Activated T-helper 2 cell treated with anti-CD3 and anti-CD28 coated beads, Interferon-gamma antibody, Interleukin-2, Interleukin-4, amounts not matched to agents 10 μg/mL and 5 μg/mL and 100 μg/mL, durations not matched to agents 14 hours and 24 hours and 36 hours (primary cell): ENCODE data around the gene XYLT1. TPM values are rescaled to one million over a fixed set of nuclear protein-coding genes. Genes with fewer than 3 reads are reported as not detected.

Source experiments
- DNase-seq: peaks from one replicate; pipeline ENCODE4 v3.0.0; 2021; ENCODE audit warnings: low spot score
- H3K27ac Mint-ChIP-seq: one replicate; pipeline ENCODE4 v1.8.0; 2021; ENCODE audit warnings: mixed read lengths
- H3K27me3 Mint-ChIP-seq: one replicate; pipeline ENCODE4 v1.8.0; 2021; ENCODE audit warnings: low read depth, mixed read lengths
- H3K36me3 Mint-ChIP-seq: one replicate; pipeline ENCODE4 v1.8.0; 2021; ENCODE audit warnings: low read depth, mixed read lengths
- H3K4me1 Mint-ChIP-seq: one replicate; pipeline ENCODE4 v1.8.0; 2021; ENCODE audit warnings: low read depth, mixed read lengths
- H3K4me3 Mint-ChIP-seq: one replicate; pipeline ENCODE4 v1.8.0; 2021; ENCODE audit warnings: low read depth, mild to moderate bottlenecking, moderate library complexity, mixed read lengths
- H3K9me3 Mint-ChIP-seq: one replicate; pipeline ENCODE4 v1.8.0; 2021; ENCODE audit warnings: mixed read lengths
- intact Hi-C: fragments of 100-400 bp; cut with micrococcal nuclease; formaldehyde crosslinking; loops from one replicate; pipeline ENCODE4 v1.15.1; 2023
- total RNA-seq: library from RNA; stranded (reverse); gene quantifications from 2 replicates; pipeline ENCODE4 v1.2.3, GENCODE V29; 2022

Gene XYLT1
- total RNA-seq, 1 donor from 2014 or later, result 18.9 TPM

DNA sequence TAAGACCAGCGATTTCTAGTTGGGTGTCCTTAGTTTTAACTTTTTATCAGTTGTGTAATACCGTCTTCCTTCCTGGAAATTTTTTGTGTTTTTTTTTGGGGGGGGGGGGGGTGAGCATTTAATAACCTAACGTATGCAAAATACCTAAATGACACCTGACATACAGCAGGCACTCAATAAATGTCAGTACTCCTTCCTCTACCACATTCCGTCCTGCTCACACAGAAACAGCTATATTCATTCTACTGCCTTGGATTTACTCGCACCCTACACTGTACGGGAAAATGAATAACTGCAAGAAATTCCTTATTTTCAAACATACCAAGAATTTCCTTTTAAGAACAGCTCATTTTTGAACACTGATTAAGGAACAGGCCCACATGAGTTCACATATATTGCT is 5.3 kb downstream of the XYLT1 start:
- no peak for DNase-seq
- H3K4me1 Mint-ChIP-seq, result peaks cover 68% of the 10 kb centered on the region
- H3K4me3 Mint-ChIP-seq, result no peak overlapping the region
- peaks cover 66% of the 10 kb centered on the region for H3K36me3 Mint-ChIP-seq
- no peaks in the 10 kb centered on the region for H3K27me3 Mint-ChIP-seq
- no peak overlapping the region for H3K27ac Mint-ChIP-seq
- no peaks in the 10 kb centered on the region for H3K9me3 Mint-ChIP-seq
- intact Hi-C loops, result no loop called here

DNA sequence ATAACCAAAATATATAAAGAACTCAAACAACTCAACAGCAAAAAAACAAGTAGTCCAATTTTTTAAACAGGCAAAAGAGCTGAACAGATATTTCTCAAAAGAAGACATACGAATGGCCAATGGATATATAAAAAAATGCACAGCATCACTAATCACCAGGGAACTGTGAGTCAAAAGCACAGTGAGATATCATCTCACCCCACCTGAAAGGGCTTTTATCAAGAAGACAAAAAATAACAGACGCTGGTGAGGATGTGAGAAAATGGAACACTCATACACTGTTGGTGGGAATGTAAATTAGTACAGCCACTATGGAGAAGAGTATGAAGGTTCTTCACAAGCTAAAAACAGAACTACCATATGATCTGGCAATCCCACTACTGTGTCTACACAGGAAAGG is 7.4 kb downstream of the XYLT1 start:
- peaks cover 55% of the 10 kb centered on the region for H3K36me3 Mint-ChIP-seq
- no peak for DNase-seq
- H3K27me3 Mint-ChIP-seq, result no peaks in the 10 kb centered on the region
- H3K9me3 Mint-ChIP-seq, result no peaks in the 10 kb centered on the region
- no peak overlapping the region for H3K4me3 Mint-ChIP-seq
- intact Hi-C loops, result loop anchor here (1.0 kb wide), 2 partner anchors 11 to 46 kb away; no protein-coding TSS in a partner anchor
- H3K4me1 Mint-ChIP-seq, result peaks cover 54% of the 10 kb centered on the region
- H3K27ac Mint-ChIP-seq, result peak overlapping the region; percentile 29

DNA sequence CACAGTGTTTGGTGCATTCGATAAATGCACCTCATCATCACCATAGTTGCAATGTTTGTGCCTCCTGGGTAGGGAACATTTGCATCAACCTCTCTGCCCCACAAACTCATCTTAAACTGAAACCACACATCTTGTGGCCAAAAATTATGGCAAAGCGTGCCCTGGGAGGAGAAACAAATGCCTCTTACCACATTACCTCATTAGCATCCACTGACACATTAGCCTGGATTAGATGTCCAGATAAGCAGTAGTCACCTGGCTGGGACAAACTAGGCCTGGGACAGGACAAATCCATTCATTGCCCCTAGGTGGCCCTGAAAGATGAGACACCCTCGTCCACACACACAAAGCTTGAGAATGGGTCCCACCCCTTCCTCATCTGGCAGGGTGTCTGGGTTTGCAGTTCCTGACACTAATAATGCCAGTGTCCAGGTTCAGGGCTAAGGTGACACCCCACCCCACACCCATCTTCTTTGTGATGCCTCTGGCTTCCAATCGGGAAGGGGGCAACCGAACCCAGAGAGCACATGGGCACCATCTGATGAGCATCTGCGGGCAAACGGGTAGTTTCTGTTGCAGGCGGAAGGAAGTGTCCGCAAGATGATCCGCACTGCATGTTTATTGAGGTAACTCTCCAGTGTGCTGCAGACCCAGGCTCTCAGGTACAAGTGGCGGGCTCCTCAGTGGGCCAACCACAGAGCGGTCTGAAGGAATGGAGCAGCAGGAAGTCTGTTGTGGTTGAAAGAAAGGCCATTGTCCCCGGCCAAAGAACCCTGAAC is 8.6 kb downstream of the XYLT1 start:
- no peaks in the 10 kb centered on the region for H3K27me3 Mint-ChIP-seq
- H3K27ac Mint-ChIP-seq, result peak overlapping the region; percentile 7
- intact Hi-C loops, result no loop called here
- no peaks in the 10 kb centered on the region for H3K9me3 Mint-ChIP-seq
- peaks cover 45% of the 10 kb centered on the region for H3K4me1 Mint-ChIP-seq
- no peak overlapping the region for H3K4me3 Mint-ChIP-seq
- no peak for DNase-seq
- peaks cover 53% of the 10 kb centered on the region for H3K36me3 Mint-ChIP-seq

DNA sequence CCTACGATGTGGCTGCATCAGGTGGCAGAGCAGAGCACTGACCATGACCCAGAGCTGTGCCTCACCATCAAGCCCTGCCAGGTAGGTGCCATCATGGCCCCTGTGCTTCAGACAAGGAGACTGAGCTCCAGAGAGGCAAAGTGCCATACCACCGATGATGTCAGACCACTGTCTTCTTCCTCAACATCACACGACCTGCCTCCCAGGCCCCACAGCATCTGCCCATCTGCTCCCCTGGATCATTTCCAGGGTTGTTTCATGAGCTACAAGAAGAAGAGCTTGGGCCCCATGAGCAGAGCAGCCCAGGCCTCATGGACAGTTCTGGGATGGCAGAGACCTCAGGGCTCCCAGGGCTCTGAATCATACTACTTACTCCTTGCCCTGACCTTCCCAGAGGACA is 9.9 kb downstream of the XYLT1 start:
- H3K4me1 Mint-ChIP-seq, result peaks cover 35% of the 10 kb centered on the region
- no peak overlapping the region for H3K27ac Mint-ChIP-seq
- H3K36me3 Mint-ChIP-seq, result peaks cover 50% of the 10 kb centered on the region
- no peaks in the 10 kb centered on the region for H3K9me3 Mint-ChIP-seq
- intact Hi-C loops, result no loop called here
- H3K4me3 Mint-ChIP-seq, result no peak overlapping the region
- no peaks in the 10 kb centered on the region for H3K27me3 Mint-ChIP-seq
- DNase-seq, result no peak

DNA sequence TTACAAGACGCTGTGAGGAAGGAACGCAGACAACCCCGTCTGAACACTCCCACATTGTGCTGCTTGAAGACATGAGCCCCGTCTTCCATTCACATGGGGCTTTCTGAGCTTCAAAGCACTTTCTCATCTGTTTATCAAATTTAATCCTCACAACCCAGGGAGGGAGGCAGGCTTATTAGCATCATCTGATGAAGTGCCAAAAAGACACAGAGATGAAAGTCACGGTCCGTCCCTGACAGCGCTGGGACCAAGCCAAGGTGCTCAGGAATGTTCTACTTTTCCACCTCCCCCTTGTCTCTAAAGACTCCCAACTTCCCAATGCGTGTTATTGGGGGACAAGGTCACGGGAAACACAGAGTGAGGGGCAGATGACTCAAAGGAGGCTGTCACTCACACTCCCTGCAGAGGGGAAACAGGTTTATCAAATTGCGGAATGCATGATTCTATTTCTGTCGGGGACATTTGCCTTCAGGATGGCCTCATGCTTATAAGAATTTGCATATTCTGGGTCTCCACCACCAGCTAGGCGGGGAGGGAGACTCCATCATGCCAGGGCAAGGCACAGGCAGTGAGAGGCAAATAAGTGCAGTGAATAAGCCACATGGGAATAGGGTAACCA is 10.7 kb downstream of the XYLT1 start:
- DNase-seq, result no peak
- Mint-ChIP-seq H3K4me1 (peaks cover 31% of the 10 kb centered on the region), H3K9me3 (no peaks in the 10 kb centered on the region), H3K27ac (no peak overlapping the region), H3K4me3 (no peak overlapping the region), H3K36me3 (peaks cover 46% of the 10 kb centered on the region), H3K27me3 (no peaks in the 10 kb centered on the region)
- intact Hi-C loops, result no loop called here

DNA sequence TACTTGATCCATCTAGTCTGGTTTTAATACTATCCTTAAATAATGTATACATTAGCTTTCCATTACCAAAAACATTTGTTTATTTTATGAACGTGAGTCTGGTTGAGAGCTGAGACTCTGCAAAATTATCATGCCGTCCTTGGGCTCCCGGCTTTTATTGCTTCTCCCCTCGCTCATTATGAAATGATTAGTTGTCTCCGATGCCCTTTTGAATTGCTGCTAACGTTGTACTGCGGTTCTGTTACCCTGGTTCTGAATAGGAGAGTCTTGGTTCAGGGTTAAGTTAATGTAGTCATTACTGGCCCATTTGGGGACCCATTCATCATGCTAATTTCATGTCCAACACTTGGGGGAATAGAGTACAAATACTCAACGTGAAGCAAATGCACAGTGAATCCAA is 12.8 kb downstream of the XYLT1 start:
- Mint-ChIP-seq H3K4me1 (peaks cover 31% of the 10 kb centered on the region), H3K27ac (no peak overlapping the region), H3K9me3 (no peaks in the 10 kb centered on the region), H3K27me3 (no peaks in the 10 kb centered on the region), H3K36me3 (peaks cover 46% of the 10 kb centered on the region), H3K4me3 (no peak overlapping the region)
- intact Hi-C loops, result no loop called here
- DNase-seq, result no peak

DNA sequence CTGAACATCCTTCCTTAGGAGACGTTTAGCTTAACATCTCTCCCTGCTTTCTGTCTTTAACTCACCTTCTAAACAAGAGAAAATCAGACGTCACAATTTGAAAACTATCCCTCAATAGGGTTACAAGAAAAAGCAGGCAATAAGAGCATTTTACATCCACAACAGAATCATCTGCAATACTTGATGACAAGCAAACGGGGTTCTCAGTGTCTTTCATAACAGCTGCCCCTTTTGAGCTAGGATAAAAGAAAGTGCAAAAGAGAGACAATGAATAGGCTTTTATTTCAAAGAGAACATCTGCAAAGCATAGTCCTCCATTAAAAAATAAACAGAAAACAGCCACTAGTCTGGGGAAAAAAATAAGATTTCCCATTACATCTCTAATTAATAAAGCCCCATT is 13.2 kb downstream of the XYLT1 start:
- Mint-ChIP-seq H3K27me3 (no peaks in the 10 kb centered on the region), H3K4me3 (no peak overlapping the region), H3K27ac (no peak overlapping the region), H3K4me1 (peaks cover 31% of the 10 kb centered on the region), H3K36me3 (peaks cover 42% of the 10 kb centered on the region), H3K9me3 (no peaks in the 10 kb centered on the region)
- intact Hi-C loops, result no loop called here
- DNase-seq, result no peak

DNA sequence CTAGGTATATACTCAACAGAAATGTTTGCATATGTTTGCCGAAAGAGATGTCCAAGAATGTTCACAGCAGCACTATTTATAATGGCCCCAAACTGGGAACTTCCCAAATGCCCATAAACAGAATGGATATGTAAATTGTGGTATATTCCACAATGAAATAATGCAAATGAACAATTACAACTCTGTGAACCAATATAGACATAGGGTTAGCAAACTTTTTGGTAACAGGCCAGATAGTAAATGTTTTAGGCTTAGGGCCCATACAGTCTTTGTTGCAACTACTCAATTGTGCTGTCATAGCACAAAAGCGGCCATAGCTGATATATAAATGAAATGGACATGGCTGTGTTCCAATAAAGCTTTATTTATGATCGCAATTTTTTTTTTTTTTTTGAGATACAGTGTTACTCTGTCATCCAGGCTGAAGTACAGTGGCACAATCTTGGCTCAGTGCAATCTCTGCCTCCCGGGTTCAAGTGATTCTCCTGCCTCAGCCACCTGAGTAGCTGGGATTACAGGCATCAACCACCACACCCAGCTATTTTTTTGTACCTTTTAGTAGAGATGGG is 16.5 kb downstream of the XYLT1 start:
- Mint-ChIP-seq H3K36me3 (peaks cover 33% of the 10 kb centered on the region), H3K27ac (no peak overlapping the region), H3K9me3 (no peaks in the 10 kb centered on the region), H3K4me3 (no peak overlapping the region), H3K4me1 (peaks cover 41% of the 10 kb centered on the region), H3K27me3 (no peaks in the 10 kb centered on the region)
- intact Hi-C loops, result no loop called here
- DNase-seq, result no peak

DNA sequence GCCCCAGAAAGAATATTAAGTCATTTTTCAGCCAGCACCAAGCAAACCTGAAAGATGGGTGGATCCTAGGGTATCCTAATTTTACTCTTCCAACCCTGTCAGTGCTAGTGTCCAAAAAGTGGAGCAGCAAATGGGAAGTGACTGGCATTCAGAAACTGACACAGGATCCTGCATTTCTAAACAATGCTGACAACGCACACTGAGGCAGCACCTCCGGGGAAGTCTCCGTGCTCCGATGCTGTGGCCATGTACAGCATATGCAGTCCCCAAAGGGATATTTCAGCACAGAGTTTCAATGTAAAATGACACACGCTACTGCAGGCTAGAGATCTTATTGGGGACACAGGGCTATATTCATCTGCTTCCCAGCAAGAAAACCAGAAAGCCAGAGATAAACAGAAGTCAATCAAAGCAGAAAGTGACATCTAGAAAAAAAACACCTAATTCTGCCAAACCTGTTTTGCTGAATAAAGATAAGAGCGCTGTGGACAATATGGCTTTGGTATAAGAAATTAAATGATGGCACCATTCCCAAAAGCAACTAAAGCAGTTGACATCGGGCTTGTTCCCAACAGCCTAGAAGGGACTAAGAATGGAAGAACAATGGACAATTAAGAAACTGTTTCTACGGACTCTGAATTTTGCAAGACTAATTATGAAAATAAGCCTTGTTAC is 17.3 kb downstream of the XYLT1 start:
- no peaks in the 10 kb centered on the region for H3K9me3 Mint-ChIP-seq
- no peak for DNase-seq
- H3K4me3 Mint-ChIP-seq, result no peak overlapping the region
- peaks cover 33% of the 10 kb centered on the region for H3K36me3 Mint-ChIP-seq
- intact Hi-C loops, result no loop called here
- H3K27me3 Mint-ChIP-seq, result no peaks in the 10 kb centered on the region
- peaks cover 46% of the 10 kb centered on the region for H3K4me1 Mint-ChIP-seq
- H3K27ac Mint-ChIP-seq, result no peak overlapping the region

DNA sequence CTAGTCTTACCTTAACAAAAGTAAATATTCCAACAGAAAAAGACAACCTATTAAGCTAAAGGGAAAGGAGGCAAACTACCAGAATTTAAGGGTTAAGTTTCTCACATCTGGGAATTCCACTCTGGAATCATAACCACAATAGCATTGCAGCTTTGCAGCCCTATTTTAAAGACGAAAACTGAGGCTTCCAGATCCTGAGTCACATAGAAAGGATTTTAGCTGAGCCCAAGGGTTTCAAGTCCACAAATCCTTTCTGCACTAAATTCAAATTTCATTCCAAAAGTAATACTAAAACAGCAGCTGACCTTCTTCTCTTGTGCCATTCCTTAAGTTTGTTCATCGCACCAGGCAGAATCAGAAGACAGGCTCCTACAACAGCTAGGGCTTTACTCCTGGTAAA is 17.8 kb downstream of the XYLT1 start:
- DNase-seq, result no peak
- intact Hi-C loops, result no loop called here
- H3K4me1 Mint-ChIP-seq, result peaks cover 46% of the 10 kb centered on the region

DNA sequence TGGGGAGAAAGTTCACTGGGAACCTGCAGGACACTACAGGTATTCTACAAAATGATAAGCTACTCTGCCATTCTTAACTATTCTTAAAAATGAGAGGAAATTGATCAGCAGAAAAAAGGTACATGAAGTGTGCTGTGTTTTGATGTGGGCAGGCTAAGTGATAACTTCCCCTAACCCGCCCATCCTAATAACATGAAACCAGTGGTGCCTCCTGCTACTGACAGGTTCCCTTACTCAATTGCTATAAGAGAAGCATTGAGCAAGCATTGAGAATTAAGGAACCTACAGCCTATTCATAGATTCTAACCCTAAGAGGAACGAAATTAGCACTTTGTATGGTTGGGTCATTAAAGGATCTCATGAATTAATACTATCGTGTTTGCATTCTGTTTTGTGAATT is 18.9 kb downstream of the XYLT1 start:
- intact Hi-C loops, result no loop called here
- peaks cover 22% of the 10 kb centered on the region for H3K36me3 Mint-ChIP-seq
- H3K4me1 Mint-ChIP-seq, result peaks cover 46% of the 10 kb centered on the region
- no peak overlapping the region for H3K4me3 Mint-ChIP-seq
- DNase-seq, result no peak
- no peak overlapping the region for H3K27ac Mint-ChIP-seq
- no peaks in the 10 kb centered on the region for H3K9me3 Mint-ChIP-seq
- no peaks in the 10 kb centered on the region for H3K27me3 Mint-ChIP-seq

More for the DNA sequence above, 17.8 kb downstream of the XYLT1 start:
- Mint-ChIP-seq H3K4me3 (no peak overlapping the region), H3K9me3 (no peaks in the 10 kb centered on the region), H3K36me3 (peaks cover 28% of the 10 kb centered on the region), H3K27me3 (no peaks in the 10 kb centered on the region), H3K27ac (no peak overlapping the region)

DNA sequence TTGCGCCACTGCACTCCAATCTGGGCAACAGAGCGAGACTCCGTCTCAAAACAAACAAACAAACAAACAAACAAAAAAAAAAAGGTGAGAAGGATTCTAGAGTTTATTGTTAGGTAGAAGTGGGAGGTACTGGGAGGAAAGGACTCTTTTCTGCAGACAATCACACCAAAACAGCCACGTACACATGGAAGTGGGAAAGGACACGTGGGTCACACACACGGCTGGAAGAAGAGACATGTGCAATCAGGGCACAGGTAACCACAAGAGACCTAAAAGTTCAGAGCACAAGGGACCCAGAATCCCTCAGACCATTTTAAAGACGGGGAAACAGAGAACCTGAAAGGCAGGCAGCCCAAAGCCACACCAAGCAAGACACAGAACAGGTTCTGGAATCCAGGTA is 20.5 kb downstream of the XYLT1 start:
- H3K9me3 Mint-ChIP-seq, result no peaks in the 10 kb centered on the region
- intact Hi-C loops, result no loop called here
- peaks cover 20% of the 10 kb centered on the region for H3K36me3 Mint-ChIP-seq
- H3K27me3 Mint-ChIP-seq, result no peaks in the 10 kb centered on the region
- peaks cover 46% of the 10 kb centered on the region for H3K4me1 Mint-ChIP-seq
- no peak for DNase-seq
- no peak overlapping the region for H3K27ac Mint-ChIP-seq
- no peak overlapping the region for H3K4me3 Mint-ChIP-seq
